GM18499 (cell line): ENCODE data around the gene MET.
"Not testable (repeated sequence)": the region's sequence is repeated elsewhere in the genome, so short reads cannot be mapped to it uniquely, and the experiment has no call there.

Experiments
- ATAC-seq: cut with Tn5 transposase; IDR thresholded peaks from one replicate; pipeline ENCODE4 v1.9.1; 2021; ENCODE audit warnings: moderate number of reproducible peaks; ENCODE audit not compliant: insufficient read depth, unreplicated experiment

Gene MET

DNA sequence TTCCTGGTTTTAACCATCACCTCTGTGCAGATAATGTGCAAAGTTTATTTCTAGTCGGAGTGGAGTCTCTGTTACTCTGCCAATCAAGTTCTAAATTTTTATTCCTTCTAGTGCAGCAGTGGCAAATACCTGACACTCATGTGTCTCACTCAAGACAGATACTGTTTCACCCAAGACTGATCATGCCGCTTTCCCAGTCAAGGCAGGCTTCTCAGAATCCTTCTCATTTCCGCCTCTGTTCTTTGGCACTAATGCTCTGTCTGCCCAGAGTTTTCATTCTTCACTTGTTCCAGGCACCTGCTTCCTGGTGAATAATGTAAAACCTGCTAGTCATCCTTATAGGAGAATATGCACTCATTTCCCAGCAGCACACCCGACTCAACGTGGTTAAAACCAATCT, 24.7 kb downstream of the MET start:
- ATAC-seq: no peak

DNA sequence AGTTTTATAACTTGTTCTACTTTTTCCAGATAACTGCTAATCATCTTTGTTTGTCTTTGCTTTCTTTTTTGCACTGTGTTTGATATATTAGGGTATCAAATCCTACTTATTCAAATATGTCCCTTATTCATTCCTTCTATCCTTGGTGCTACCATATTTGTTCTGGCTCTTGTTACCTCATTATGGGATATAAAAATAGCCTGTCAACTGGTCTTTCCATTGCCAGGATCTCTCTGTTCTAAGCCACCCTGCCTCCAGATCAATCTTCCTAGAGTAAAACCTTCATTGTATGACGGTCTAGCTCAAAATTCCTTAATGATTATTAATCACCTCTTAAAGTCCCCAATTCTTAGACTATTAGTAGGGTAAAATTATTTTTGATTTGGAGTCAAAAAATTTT, 25.2 kb downstream of the MET start:
- no peak for ATAC-seq

DNA sequence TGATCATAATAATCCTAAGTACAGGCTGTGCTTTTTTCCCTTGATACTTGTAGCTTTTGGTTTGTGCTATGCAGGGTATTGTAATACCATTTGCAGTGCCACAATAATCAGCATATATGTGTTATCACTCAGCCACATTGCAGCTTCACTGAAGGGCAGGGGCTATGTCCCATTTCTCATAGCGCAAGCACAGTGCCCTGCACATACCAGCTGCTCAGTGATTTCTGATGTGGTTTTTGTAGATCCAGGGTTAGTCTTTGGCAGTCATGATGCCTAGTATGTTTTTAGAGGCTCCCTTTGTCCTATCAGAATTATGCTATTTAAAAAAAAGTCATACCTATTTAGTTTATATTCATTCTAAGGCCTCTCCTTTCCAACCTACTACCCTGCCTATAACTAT, 25.8 kb downstream of the MET start:
- ATAC-seq: no peak

DNA sequence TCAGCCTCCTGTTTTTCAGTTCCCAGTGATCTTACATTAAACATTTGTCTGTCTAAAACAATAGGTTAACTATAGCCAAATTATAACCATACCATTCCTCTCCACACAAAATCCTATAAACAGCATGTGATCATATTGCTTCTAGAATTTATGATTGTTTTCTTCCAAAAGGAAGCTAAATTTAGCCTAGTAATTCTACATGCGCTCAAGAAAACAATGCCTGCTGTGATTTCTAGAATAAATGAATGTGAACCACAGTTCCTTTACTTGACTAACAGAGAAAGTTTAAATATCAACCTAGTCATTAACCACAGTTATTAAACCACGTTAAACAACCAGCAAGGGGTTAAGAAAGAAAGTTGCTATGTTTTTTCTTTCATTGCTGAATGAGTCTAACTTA, 26.4 kb downstream of the MET start:
- ATAC-seq: no peak

DNA sequence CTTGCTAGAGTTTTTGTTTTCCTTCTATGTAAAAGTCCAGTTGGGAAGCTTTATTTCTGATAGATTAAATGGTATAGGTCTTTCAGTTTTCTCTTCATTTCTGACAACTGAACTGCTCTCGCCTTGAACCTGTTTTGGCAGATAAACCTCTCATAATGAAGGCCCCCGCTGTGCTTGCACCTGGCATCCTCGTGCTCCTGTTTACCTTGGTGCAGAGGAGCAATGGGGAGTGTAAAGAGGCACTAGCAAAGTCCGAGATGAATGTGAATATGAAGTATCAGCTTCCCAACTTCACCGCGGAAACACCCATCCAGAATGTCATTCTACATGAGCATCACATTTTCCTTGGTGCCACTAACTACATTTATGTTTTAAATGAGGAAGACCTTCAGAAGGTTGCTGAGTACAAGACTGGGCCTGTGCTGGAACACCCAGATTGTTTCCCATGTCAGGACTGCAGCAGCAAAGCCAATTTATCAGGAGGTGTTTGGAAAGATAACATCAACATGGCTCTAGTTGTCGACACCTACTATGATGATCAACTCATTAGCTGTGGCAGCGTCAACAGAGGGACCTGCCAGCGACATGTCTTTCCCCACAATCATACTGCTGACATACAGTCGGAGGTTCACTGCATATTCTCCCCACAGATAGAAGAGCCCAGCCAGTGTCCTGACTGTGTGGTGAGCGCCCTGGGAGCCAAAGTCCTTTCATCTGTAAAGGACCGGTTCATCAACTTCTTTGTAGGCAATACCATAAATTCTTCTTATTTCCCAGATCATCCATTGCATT, 27.1 kb downstream of the MET start:
- no peak for ATAC-seq

DNA sequence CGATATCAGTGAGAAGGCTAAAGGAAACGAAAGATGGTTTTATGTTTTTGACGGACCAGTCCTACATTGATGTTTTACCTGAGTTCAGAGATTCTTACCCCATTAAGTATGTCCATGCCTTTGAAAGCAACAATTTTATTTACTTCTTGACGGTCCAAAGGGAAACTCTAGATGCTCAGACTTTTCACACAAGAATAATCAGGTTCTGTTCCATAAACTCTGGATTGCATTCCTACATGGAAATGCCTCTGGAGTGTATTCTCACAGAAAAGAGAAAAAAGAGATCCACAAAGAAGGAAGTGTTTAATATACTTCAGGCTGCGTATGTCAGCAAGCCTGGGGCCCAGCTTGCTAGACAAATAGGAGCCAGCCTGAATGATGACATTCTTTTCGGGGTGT, 27.7 kb downstream of the MET start:
- ATAC-seq: no peak

DNA sequence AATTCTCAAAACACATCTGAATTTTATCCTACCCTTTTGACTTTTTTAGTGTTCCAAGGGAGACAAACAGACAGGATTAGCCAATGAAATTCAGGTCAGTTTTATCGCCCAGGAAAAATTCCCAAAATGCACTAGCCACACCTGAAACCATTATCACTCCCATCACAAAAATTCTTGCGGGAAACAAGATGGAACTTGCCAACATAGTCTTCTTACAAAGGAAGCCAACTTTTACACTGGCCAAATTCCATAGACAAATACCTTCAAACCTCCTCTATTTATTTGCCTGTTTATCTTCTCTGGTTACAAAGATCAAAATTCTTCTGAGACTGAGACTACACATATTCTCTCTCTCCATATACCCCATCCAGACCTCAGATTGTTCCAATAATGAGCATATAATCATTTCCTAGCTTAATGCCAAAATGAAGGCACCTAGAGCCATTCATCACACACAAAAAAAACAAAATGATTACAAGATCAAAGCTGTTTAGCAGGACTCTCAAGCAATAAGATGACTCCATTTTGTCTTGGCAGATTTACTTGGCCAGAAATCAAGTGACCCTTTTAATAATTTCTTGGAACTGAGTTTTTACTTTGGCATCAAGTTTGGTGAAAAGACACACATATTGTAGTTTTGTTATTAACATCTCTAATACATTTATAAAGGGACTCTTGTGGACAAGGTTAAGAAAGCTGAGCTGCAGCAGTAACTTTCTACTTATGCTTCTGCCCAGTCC, 30.2 kb downstream of the MET start:
- ATAC-seq: no peak

DNA sequence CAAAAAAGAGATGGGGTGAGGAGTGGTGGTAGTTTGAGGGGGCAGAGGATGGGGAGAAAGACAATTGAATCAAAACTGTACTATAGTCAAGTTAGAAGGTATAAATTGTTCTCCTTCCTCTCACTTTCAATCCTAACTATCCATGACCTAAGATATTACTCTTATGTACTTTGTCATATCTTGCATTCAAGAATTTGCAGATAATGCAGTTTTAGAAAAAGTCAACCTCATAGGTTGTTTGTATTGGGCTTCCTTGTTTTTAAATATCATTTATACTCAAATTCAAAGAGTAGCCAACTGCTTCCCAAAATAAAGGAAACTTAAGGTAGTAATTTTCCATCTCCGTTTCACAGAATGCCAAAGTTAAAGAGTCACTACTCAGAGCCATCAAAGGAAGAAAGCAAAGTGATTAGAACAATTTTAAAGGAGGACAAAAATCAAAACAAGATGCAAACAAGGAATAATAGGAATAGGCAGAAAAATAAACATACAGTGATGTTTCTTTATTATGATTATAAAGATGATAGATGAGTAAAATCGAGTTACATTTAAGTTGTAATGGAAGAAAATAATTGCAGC, 32.7 kb downstream of the MET start:
- ATAC-seq: no peak

DNA sequence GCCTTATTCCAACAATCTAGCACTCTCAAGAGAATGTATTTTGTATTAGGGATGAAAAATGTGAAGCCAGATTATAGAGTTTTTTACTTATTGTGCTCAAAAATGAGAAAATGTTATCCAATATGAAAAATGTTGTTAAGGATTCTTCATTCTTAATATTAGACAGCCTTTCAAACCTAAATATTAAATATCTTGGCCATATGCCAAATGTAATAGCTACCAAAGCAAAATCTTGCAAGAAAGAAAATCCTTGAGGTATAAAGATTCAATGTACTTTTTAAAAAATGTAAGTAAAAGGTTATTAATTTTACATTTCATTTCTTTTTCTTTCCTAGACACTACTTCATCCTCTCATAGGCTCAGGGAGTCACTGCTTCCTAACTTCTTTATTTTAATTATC, 33.4 kb downstream of the MET start:
- ATAC-seq: no peak

DNA sequence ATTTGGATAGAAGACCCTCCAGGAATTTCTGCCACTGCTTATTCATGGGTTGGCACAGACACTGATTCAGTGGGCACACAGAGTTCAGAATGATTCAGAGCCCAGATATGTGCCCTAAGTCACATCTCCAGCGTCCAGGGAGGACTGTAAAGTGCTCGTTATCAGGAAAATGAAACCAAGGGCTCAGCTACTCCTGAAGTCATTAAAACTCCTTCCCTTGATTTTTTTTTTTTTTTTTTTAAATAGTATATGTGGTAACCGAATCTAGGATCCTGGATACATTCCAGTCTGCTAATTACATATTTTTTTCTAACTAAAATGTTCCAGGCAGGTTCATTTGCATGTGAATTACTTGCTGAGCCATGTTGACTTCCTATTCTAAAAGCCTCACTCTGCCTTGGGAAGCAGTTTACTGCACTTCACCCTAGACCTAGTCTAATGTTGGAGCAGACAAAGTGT, 34.7 kb downstream of the MET start:
- no peak for ATAC-seq

DNA sequence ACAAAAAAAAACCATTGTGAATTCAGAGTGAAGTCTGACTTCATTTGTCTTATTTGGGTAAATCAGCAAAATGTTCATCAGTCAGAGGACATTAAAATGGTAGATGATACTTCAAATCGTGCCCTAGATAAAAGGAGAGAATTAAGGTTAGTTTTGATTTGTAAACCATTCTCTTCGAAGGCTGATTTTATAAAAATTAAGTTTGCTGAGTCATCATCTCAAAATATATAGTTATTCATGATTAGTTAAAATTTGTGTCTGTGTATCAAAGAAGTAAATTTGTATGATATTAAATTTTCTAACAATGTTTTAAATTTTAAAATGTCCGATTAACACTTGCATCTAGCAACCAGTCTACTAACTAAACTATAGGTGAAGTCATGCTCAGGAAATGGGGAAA, 35.3 kb downstream of the MET start:
- no peak for ATAC-seq

DNA sequence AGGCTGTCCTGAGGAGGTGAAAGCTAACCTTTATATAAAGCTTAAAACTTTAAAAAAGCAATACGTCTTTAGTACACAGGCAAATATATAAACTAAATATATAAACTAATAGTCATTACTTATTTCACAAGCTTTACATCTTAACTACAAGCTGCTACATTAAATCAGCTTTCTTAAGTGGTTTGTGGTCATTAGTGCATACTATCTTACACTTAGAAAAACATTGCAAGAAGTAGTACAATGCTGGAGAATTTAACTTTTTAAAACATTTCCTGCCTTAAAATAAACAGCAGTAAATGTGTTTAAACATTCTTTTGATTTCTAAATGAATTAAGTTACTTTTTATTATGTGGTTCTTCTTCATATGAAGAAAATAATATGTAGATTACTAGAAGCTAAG, 36.3 kb downstream of the MET start:
- no peak for ATAC-seq

DNA sequence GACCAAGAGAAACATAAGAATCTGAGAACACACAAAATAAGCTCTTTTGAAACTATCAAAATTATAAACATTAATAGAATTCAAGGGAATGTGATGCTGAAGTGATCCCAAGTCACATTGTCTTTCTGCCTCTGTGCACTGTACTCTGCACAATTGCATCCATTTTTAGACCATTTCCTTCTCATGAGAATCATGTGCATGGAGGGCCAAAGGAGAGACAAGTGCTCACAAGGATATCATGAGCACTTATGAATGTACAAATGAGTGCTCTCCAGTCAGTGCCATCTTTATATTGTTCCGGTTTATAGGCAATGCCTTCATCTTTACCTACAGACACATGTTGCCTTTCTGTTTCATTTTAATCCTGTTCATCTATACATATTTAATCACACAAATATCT, 36.9 kb downstream of the MET start:
- ATAC-seq: no peak

DNA sequence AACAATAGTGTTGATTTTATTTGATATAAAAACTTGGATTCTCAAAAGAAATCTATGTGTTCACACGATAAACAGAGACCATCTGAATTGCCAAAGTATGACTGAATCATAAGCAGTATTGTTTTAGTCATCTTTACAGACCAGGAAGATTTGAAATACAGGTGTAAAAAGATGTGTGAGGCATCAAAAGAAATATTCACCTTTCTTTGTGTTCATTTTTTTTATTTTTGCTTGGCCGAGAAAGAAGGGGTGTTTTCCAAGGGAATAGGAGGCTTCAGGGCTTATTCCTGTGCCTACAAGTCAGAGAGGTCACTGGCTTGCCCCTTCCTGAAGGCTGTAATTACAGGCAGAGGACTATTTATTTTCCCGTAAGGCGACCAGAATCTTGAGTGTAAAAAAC, 37.3 kb downstream of the MET start:
- no peak for ATAC-seq

DNA sequence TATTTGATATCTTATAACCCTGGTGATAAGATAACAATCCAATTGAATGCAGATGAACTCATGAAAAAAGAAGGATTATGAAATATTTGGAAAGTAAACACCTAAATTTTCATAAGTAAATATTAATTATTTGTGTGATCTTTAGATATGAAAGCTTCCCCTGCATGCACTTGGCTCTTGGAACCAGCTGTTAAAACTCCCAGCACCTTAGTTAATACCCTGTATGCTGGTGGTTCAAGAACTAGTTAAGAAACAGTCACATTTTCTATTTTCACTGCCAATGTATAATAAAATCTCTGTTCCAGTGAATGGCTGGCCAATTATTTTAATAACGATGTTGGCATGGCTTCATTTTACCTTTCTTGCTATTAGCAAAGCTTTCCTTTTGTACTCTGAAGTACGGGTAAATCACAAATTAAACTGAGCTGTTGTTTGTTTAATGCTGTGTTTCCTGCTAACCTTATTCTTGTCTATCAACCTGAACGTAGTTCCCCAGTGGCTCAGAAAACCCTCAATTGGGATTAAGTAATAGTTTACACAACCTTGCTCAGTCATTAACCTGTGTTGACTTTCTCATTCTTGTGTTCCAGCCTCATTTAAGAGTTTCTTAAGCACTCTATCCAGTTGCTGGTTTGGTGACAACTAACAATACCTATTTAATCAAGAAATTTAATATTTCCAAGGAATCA, 38.9 kb downstream of the MET start:
- no peak for ATAC-seq

DNA sequence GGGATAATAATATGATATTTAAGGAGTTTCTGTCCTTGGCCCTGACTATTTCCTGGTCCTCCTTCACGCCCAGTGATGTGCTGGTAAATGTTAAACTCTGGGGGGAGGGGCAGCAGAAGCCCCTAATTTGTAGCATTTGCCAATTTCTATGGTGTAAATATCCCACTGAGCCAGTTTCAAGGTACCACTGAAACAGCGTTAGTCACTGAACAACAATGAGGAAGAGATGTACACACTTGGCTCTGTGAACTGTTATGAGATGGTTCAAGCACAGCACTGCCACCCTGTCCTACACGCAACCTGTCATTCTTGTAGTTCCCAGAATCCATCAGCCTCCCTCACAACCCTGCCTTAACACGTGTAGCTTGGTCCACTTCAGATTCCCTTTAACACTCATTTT, 39.8 kb downstream of the MET start:
- no peak for ATAC-seq

DNA sequence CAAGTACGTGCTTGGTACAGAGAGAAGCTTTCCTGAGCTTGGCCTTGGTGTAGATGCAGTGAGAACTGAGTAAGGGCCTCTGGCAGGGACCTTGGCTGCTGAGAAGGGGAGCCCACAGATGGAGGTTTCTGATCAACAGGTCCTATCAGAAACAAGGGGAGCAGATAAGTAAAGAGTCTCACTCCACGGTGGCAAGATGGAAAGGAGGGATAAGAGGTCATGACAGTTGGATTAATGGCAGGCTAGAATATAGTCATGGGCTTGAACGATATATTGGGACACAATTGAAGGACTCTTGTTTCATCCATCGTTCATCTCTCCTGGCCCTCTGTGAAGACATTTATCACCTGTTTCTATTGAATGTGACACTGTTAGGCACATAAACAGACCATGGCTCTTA, 41.5 kb downstream of the MET start:
- ATAC-seq: no peak

DNA sequence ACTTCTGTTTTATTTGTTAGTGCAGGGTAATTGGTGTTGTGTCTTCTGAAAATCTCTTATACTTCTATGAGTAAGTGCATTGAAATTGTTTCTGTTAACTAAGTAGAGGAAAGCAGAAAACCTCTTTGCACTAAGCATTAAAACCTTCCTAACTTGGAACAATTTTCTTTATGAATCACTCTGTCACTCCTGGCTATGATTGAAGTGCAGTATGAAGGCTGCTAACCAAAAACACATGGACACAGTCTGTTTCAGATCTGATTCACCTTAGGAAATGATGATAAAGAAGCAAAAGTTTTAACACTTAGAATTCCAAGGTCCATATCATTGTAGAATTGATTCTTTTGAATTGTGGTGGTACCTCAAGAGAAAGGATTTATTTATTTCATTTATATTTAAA, 41.9 kb downstream of the MET start:
- ATAC-seq: no peak

DNA sequence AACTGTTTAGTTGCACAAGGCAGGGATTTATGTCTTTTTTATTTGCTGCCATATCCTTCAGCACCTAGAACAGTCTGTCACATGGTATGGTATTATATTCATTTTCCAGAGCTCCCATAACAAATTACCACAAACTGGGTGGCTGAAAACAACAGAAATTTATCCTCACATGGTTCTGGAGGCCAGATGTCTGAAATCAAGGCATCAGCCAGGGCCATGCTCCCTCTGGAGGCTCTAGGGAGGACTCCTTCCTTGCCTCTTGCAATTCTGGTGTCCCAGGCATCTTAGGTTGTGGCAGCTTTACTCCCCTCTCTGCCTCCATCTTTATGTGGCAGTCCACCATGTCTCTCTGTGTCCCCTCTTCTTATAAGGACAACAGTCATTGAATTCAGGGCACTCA, 43.1 kb downstream of the MET start:
- ATAC-seq: no peak

DNA sequence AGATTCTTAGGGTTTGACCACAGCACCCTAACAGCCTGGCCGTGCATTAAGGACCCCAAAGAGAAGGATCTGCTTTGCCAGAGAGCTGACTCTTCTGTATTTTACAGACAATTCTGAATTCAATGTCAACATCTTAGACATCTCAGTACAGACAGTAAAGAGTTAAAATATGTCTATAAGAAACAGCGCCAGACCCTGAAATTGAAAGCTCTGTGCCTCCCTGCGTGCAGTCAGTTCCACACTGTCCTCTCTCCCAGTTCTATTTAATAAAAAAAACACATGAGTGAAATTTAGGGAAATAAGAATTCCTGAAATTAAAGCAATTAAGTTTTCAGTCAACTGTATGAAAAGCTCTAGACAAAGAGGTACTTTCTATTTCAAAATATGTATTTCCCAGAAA, 45.1 kb downstream of the MET start:
- no peak for ATAC-seq

DNA sequence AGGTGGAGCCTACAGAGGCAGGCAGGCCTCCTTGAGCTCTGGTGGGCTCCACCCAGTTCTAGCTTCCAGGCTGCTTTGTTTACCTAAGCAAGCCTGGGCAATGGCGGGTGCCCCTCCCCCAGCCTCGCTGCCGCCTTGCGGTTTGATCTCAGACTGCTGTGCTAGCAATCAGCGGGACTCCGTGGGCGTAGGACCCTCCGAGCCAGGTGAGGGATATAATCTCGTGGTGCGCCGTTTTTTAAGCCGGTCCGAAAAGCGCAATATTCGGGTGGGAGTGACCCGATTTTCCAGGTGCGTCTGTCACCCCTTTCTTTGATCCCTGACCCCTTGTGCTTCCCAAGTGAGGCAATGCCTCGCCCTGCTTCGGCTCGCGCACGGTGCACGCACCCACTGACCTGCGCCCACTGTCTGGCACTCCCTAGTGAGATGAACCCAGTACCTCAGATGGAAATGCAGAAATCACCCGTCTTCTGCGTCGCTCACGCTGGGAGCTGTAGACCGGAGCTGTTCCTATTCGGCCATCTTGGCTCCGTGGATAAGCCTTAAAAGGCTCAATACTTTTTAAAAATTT, 52.0 kb downstream of the MET start:
- ATAC-seq: not testable (repeated sequence)
